A549 (cell line): Measurements from ENCODE around the gene CSGALNACT2.

Experiments
- BHLHE40 ChIP-seq: IDR thresholded peaks from 2 replicates; pipeline ENCODE4 v1.6.1; 2012; ENCODE audit warnings: low read depth, low read length, inconsistent platforms
- CEBPB ChIP-seq, 2 experiments: fragments of >200 bp in 1 of 2; sonication (Bioruptor Twin) in 1 of 2; formaldehyde crosslinking in 1 of 2; IDR thresholded peaks; 2 replicates each; pipeline ENCODE4 v1.6.1; 2012 to 2016
- CTCF ChIP-seq: fragments of >200 bp; sonication (Bioruptor Twin); formaldehyde crosslinking; IDR thresholded peaks from 3 replicates; pipeline ENCODE4 v1.5.1; 2016
- ELK1 ChIP-seq: fragments of 150-350 bp; IDR thresholded peaks from 2 replicates; pipeline ENCODE4 v1.6.1; 2014; ENCODE audit warnings: low read depth, mild to moderate bottlenecking, low read length
- EP300 ChIP-seq, 2 experiments: fragments of >200 bp; sonication (Bioruptor Twin); formaldehyde crosslinking; IDR thresholded peaks; 2 replicates in 1 of 2; 3 replicates in 1 of 2; pipeline ENCODE4 v1.6.1; 2016 to 2017
- HOXA7 ChIP-seq: fragments of 250-450 bp; sonication (Bioruptor Pico); IDR thresholded peaks from 2 replicates; pipeline ENCODE4 v1.5.0; 2020; ENCODE audit warnings: mild to moderate bottlenecking, moderate library complexity
- MAFK ChIP-seq: fragments of 450-650 bp; IDR thresholded peaks from 2 replicates; pipeline ENCODE4 v1.6.1; 2014; ENCODE audit not compliant: partially characterized antibody
- MYC ChIP-seq: IDR thresholded peaks from 2 replicates; pipeline ENCODE4 v1.6.1; 2012; ENCODE audit warnings: mild to moderate bottlenecking, inconsistent platforms, low read length, improper control_type of control experiment, borderline replicate concordance
- POLR2A ChIP-seq: IDR thresholded peaks from 2 replicates; pipeline ENCODE4 v1.6.1; 2012; ENCODE audit warnings: mild to moderate bottlenecking, low read length
- SREBF2 ChIP-seq: fragments of 450-650 bp; IDR thresholded peaks from 2 replicates; pipeline ENCODE4 v1.6.1; 2014; ENCODE audit warnings: mild to moderate bottlenecking, moderate library complexity

GRCh38 chr10:43120929-43121314 is 17.3 kb upstream of the CSGALNACT2 start:
- TF ChIP-seq POLR2A (no peak), CTCF (no peak), MYC (no peak), BHLHE40 (no peak), MAFK (no peak), SREBF2 (no peak), EP300 (IDR thresholded peaks at IDR 0.05) (no peak), ELK1 (no peak), CEBPB (IDR thresholded peaks at IDR 0.05) (no peak), HOXA7 (CRISPR knock-in tag) (no peak)
